ENCODE results near the gene VAV2.

DNA sequence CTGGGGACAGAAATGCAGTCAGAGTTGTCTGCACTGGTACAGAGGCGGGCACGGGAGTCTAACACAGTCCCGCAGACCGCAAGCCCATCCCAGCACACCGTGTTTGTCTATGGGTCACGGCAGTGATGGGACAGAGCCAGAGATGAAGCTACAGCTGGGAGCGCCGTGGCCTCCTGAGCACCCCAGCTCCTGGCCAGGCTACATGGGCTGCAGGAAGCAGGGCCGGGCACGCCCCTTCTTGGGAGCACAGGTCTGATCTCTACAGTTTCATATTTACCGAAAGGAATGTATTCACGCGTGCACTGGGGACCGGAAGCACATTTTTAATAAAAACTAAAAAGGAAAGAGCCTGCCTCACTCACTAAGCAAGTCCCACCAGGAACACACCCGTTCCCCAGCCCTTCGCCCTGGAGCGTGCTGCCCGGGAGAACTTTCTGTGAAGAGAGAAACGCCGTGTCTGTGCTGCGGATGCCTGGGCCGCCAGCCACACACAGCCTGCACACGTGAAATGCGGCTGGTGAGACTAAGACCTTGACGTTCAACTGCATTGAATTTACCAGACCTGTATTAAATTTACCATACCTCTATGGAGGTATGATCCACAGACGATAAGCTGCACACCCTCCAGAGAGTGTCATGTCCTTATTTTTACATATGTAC is 81.1 kb downstream of the VAV2 start:
- TF ChIP-seq, protein P1, sequence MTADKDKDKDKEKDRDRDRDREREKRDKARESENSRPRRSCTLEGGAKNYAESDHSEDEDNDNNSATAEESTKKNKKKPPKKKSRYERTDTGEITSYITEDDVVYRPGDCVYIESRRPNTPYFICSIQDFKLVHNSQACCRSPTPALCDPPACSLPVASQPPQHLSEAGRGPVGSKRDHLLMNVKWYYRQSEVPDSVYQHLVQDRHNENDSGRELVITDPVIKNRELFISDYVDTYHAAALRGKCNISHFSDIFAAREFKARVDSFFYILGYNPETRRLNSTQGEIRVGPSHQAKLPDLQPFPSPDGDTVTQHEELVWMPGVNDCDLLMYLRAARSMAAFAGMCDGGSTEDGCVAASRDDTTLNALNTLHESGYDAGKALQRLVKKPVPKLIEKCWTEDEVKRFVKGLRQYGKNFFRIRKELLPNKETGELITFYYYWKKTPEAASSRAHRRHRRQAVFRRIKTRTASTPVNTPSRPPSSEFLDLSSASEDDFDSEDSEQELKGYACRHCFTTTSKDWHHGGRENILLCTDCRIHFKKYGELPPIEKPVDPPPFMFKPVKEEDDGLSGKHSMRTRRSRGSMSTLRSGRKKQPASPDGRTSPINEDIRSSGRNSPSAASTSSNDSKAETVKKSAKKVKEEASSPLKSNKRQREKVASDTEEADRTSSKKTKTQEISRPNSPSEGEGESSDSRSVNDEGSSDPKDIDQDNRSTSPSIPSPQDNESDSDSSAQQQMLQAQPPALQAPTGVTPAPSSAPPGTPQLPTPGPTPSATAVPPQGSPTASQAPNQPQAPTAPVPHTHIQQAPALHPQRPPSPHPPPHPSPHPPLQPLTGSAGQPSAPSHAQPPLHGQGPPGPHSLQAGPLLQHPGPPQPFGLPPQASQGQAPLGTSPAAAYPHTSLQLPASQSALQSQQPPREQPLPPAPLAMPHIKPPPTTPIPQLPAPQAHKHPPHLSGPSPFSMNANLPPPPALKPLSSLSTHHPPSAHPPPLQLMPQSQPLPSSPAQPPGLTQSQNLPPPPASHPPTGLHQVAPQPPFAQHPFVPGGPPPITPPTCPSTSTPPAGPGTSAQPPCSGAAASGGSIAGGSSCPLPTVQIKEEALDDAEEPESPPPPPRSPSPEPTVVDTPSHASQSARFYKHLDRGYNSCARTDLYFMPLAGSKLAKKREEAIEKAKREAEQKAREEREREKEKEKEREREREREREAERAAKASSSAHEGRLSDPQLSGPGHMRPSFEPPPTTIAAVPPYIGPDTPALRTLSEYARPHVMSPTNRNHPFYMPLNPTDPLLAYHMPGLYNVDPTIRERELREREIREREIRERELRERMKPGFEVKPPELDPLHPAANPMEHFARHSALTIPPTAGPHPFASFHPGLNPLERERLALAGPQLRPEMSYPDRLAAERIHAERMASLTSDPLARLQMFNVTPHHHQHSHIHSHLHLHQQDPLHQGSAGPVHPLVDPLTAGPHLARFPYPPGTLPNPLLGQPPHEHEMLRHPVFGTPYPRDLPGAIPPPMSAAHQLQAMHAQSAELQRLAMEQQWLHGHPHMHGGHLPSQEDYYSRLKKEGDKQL (CRISPR knock-in tag; IDR thresholded peaks at IDR 0.05; ENCODE audit: borderline replicate concordance), result no peak
- TF ChIP-seq NR2C2 (CRISPR knock-in tag; IDR thresholded peaks at IDR 0.05) (no peak), NR2C2 (tag; IDR thresholded peaks at IDR 0.05) (no peak), YY1 (IDR thresholded peaks at IDR 0.05; ENCODE audit: borderline replicate concordance in 1 of 3, control insufficient read depth in 1 of 3, extremely low read depth in 1 of 3, insufficient read depth in 3 of 3, insufficient read length in 1 of 3, insufficient replicate concordance in 2 of 3, low read depth in 1 of 3, low read length in 2 of 3) (no peak), CHD1 (IDR thresholded peaks at IDR 0.05; ENCODE audit: low read length) (no peak)

Data from K562 (cell line).